Peyer's patch (tissue), 4 donors: ENCODE data around the gene EVC2.

Source experiments
- CTCF ChIP-seq, 6 experiments: fragments of 450-650 bp in 4 of 6; fragments of 200-600 bp in 2 of 6; sonication (generic) in 1 of 6; IDR thresholded peaks; one replicate each; pipeline ENCODE4 v1.5.1; 2017 to 2019; ENCODE audit warnings: antibody characterized with exemption in 6 of 6, mild to moderate bottlenecking in 3 of 6, moderate library complexity in 1 of 6
- POLR2A ChIP-seq, 2 donors: fragments of 450-650 bp; IDR thresholded peaks; one replicate each; pipeline ENCODE4 v1.5.1; 2017; ENCODE audit warnings: antibody characterized with exemption in 2 of 2, mild to moderate bottlenecking in 2 of 2, moderate library complexity in 2 of 2

- TF ChIP-seq CTCF (IDR thresholded peaks at IDR 0.05) (no peak), POLR2A (IDR thresholded peaks at IDR 0.05) (no peak)
Measured at GRCh38 chr4:5756271-5756670, 47.9 kb upstream of the EVC2 start.
